NCI-H226 (cell line): ENCODE data around the gene ARID5B.

ENCODE experiments used
- DNase-seq: peaks from one replicate; pipeline ENCODE4 v3.0.0-alpha.2; 2015

ARID5B gene

GRCh38 chr10:61992059-61992460, 90.6 kb downstream of the ARID5B start:
- no peak for DNase-seq

DNA sequence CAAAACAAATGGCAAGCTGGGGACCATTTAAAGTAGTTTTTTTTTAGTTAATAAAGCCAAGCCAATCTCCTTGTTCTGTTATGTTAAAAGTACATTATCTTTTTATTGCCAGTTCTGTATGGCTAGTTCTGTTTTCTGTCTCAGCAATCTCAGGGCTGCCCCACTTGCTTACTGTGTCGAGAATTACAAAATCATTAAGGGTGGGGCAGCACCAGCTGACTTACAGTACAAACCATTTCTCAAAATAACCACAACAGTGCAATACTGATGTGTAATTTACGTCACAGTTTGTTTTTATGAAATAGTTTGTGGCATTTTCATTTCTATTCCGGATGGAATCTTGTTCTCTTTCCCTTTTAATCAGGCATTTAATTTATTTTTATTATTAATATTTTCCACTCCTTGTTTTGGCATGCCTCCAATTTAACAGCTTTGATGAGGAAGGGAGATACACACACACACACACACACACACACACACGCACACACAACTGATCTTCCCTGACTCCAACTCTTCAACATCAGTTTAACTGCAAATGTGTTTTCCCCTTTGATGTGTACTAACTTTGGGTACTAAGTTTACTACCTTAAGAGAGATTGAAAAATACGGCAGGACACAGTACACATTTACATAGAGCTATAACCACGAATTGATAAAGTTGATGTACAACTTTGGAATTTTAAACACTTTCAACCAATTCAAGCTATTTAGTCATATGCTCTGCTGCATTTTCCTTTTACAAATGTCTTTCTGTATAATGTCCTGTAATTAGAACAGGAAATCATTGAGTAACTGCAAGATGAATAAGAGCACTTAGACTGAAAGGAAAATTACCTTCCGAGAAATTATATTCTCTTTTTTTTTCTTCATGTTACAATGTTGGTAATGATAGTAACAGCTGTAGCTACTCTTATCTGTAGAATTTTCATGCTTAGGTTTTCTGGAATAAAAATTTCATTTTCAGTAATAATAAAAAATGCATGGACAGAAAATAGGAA, 91.5 kb downstream of the ARID5B start:
- DNase-seq, result peak; percentile 60

- no peak for DNase-seq
Measured at GRCh38 chr10:61993711-61994401, 92.4 kb downstream of the ARID5B start.

DNA sequence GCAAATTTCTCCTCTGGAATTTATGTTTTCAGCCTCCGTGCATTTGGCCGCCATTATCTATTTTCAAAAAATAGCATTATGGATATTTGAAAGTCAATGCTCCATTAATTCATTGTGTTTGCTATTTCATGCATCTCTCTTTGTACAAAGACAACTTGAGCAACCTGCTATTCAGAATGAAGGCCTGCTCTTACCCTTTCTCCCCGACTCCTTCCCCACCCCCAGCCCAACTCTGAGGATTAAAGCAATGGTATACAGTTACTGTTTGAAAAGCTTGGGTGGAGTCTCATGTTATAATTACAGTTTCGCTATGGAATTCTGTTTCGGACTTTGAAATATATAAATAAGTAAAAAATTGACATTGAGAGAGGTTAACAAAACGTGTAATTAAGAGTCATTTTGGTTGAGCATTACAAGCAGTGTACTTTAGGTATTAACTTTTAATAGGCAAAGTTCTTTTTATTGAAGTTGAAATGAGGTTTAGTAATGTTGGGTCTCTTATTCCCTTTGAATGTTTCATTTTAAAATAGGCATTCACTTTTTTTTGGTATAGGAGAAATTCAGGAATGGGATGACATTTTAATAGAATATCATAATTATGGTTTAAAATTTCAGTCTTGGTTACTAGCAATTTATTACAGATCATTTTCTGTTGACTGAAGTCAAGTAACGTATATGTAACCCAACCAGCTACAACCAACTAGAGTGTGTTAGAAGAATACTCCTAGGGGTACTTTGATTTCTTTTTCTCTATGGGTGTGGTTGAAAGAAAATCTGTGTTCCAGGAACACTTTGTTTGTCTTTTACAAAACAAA, 93.1 kb downstream of the ARID5B start:
- no peak for DNase-seq

DNA sequence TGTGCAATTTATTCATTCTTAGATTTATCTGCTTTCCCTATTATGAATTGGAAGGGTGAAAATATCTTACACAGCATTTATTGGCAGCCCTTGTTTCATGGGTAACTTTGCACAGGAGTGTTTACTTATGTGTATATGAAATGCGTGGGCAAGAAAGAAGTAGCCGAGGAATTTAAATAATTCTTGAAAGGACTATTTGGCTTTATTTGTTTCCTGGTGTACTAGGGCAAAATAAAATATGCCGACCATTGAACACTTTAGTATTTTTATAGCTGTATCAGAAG, 93.7 kb downstream of the ARID5B start:
- no peak for DNase-seq

DNA sequence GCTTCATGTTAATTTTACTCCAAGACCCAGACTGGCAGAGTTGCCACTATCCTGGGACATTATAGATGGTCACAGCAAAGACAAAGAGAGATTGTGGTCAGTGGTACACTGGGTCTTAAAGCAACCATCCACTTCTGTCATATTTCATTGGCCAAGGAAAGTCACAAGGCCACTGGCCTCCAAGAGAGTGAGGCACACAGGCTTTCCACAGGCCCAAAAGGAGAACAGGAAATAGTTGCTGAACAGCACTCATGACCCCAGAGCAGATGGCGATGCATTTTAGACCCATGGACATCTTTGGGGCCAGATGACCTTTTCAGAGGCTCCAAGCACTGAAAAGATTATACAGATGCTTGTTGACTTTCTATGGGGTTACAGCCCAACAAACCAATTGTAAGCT, 97.4 kb downstream of the ARID5B start:
- DNase-seq, result no peak

DNA sequence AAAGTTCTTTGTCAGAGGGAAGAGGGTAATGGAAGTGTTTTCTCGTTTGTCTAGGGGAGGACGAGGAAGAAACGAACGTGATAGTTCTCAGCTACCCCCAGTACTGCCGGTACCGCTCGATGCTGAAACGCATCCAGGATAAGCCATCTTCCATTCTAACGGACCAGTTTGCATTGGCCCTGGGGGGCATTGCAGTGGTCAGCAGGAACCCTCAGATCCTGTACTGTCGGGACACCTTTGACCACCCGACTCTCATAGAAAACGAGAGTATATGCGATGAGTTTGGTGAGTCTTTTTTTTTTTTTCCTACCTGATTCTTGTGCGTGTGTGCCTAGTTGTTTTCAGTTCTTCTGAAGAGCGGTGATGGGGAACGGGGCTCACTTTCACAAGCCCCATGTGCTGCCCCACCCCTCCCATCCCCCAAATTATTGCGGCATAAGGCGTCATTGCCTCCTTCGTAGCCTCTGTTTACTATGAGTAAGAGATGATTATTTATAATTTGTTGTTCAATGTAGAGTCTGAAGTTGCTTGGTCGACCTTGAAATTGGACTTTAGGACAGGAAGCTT, 98.6 kb downstream of the ARID5B start:
- no peak for DNase-seq

DNA sequence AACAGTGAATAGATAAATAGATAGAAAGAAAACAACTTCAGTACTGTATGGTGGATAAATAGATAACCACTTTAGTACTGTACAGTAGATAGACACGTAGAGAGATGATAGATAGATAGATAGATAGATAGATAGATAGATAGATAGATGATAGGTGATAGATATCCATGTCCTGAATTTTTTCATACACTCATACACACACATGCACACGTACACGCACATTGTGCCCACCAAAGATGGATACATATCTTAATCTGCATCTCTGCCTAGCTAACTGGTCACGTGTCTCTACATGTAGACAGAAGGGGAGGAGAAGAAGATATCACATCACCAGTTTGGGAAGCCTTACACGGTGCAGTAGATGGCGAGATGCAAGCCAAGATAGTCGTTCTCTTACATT, 99.2 kb downstream of the ARID5B start:
- no peak for DNase-seq

DNA sequence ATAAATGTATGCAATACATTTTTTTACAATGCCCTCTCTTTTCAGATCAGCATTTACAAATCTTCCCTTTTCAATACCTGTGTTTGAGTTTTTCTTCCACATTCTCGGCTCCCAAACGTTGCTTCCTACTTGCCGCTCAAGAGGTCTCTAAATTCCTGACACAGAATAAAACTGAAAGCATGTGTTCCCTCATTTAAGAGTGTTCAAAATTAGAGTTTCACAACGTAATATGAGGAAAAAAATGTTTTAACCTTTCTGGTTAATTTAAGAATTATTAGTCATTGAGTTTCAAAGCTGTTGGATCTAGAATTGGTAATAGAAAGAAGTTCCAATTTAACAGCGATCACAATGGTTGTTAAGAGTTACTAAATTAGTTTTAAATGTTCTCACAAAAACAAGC, 100.4 kb downstream of the ARID5B start:
- DNase-seq, result no peak

- DNase-seq, result no peak
Measured at GRCh38 chr10:62002753-62003152, 101.3 kb downstream of the ARID5B start.

GRCh38 chr10:62004042-62004441, 102.5 kb downstream of the ARID5B start:
- DNase-seq, result no peak

- DNase-seq, result no peak
Measured at GRCh38 chr10:62005281-62005680, 103.8 kb downstream of the ARID5B start.

GRCh38 chr10:62005687-62006086, 104.2 kb downstream of the ARID5B start:
- DNase-seq, result no peak

GRCh38 chr10:62007145-62007544, 105.6 kb downstream of the ARID5B start:
- no peak for DNase-seq

GRCh38 chr10:62008196-62008595, 106.7 kb downstream of the ARID5B start:
- no peak for DNase-seq

- no peak for DNase-seq
Measured at GRCh38 chr10:62008946-62009345, 107.4 kb downstream of the ARID5B start.

DNA sequence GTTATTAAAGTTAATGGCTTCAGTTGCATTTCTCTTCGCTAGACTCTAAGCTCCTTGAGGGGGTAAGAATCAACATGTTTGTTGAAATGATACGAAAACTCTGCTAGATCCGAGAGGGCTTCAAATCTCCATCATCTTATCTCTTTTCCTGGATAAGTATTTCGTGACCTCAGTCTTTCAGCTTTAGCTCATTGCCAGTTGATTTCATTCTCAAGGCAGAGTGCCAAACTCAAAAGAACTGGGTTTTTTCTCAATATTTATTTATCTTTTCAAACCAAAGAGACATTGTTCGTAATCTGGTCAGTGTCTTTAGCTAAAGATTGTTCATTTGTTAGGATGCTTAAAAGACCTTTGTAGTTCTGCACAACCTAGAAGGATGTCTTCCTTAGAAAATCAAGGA, 108.9 kb downstream of the ARID5B start:
- no peak for DNase-seq

DNA sequence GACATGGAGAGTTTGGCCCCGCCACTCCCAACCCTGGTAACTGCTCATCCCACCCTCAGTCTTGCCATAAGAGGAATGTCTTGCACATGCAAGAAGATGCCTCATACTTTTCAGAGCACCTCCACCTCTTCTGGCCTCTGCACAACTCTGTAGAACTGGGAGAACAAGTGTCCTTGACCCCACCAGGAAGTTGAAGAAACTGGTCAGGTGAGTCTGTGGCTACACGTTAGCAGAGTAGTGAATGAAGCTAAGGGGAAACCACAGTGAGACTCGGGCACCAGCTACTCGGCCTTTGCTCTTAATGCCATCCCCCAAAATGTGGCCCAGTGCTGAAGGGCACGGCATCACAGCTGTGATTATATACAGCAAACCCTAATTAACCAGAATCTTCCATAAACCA, 110.1 kb downstream of the ARID5B start:
- no peak for DNase-seq

- DNase-seq, result no peak
Measured at GRCh38 chr10:62012318-62012717, 110.8 kb downstream of the ARID5B start.

DNA sequence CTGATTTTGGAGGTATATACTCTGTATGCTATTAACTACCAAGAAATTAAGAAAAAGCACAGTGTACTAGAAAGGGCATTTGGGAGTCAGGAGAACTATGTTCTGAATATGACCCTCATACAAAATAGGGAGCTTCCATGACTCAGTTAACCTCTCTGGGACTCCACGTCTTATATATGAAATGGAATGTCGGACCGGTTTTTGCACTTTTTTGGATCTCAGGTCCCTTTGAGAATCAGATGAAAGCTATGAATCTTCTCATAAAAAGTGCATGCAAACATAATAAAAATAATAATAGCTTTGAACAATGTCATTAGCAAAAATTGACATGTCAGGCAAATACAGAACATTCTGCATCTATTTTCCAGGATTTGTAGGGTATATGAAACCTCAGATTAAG, 113.0 kb downstream of the ARID5B start:
- no peak for DNase-seq

DNA sequence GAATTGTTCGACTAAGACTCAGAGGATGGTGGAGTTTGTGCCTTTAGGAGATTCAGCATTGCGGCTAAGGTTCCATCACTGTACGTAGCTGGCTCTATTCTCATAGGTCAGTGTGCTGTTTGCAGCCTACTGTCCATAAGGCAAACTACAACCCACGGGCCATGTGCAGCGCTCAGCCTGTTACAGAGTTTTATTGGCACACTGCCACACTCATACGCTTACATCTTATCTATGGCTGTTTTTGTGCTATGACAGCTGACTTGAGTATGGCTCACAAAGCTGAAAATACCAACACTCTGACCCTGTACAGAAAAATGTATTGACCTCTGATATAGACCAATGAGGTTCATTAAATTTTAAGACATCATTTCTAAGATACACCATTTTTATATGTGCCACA, 114.5 kb downstream of the ARID5B start:
- no peak for DNase-seq

- DNase-seq, result no peak
Measured at GRCh38 chr10:62016623-62017490, 115.4 kb downstream of the ARID5B start.
